Ishikawa (cell line): ENCODE measurements around the gene TLR3.

Experiments
- CEBPB ChIP-seq: IDR thresholded peaks from 2 replicates; pipeline ENCODE4 v1.6.1; 2012
- CREB1 ChIP-seq: IDR thresholded peaks from 2 replicates; pipeline ENCODE4 v1.6.1; 2012; ENCODE audit warnings: low read depth
- EGR1 ChIP-seq: IDR thresholded peaks from 2 replicates; pipeline ENCODE4 v1.6.1; 2012
- EP300 ChIP-seq: IDR thresholded peaks from 2 replicates; pipeline ENCODE4 v1.6.1; 2012; ENCODE audit warnings: borderline replicate concordance
- FOXM1 ChIP-seq: IDR thresholded peaks from 2 replicates; pipeline ENCODE4 v1.6.1; 2012; ENCODE audit warnings: low read depth, borderline replicate concordance
- NFIC ChIP-seq: IDR thresholded peaks from 2 replicates; pipeline ENCODE4 v1.6.1; 2012
- RAD21 ChIP-seq: IDR thresholded peaks from 2 replicates; pipeline ENCODE4 v1.6.1; 2012; ENCODE audit warnings: low read depth
- TAF1 ChIP-seq: IDR thresholded peaks from 2 replicates; pipeline ENCODE4 v1.6.1; 2012; ENCODE audit warnings: low read depth, mild to moderate bottlenecking
- TCF12 ChIP-seq: IDR thresholded peaks from 2 replicates; pipeline ENCODE4 v1.6.1; 2012; ENCODE audit warnings: low read depth
- TEAD4 ChIP-seq: IDR thresholded peaks from 2 replicates; pipeline ENCODE4 v1.6.1; 2012
- YY1 ChIP-seq: IDR thresholded peaks from 2 replicates; pipeline ENCODE4 v1.6.1; 2012; ENCODE audit warnings: low read depth
- ZBTB7A ChIP-seq: IDR thresholded peaks from 2 replicates; pipeline ENCODE4 v1.6.1; 2012; ENCODE audit warnings: low read depth
- TF ChIP-seq, protein P1 (sequence below): IDR thresholded peaks from 2 replicates; pipeline ENCODE4 v1.6.1; 2012
- TF ChIP-seq, protein P2 (sequence below): IDR thresholded peaks from 2 replicates; pipeline ENCODE4 v1.6.1; 2012
- TF ChIP-seq, protein P3 (sequence below): IDR thresholded peaks from 2 replicates; pipeline ENCODE4 v1.6.1; 2012; ENCODE audit warnings: low read depth, mild to moderate bottlenecking

TLR3 gene

DNA sequence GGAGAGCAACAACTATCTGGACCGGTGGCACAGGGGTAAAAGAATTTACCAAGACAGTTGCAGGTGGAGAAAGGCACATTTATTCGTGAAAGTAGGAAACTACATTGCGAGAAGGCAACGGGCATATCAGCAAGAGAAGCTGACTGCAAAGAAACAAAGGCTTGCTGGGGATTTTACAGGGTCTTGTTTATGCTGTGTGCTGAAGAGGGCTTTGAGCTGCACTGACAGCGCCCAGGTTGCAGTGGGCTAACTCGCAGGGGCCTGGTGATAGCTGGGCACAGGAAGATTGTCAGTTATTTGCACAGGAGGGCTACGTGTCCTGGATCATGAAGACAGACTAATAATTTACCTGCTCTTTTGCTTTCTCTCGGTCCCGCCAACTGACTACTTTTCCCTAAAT, 10.7 kb downstream of the TLR3 start:
- TF ChIP-seq RAD21, result no peak
- TF ChIP-seq, protein P1, sequence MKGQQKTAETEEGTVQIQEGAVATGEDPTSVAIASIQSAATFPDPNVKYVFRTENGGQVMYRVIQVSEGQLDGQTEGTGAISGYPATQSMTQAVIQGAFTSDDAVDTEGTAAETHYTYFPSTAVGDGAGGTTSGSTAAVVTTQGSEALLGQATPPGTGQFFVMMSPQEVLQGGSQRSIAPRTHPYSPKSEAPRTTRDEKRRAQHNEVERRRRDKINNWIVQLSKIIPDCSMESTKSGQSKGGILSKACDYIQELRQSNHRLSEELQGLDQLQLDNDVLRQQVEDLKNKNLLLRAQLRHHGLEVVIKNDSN, result no peak
- TF ChIP-seq FOXM1, result no peak
- no peak for TF ChIP-seq TAF1
- no peak for TF ChIP-seq TEAD4
- TF ChIP-seq NFIC, result no peak
- TF ChIP-seq, protein P2, sequence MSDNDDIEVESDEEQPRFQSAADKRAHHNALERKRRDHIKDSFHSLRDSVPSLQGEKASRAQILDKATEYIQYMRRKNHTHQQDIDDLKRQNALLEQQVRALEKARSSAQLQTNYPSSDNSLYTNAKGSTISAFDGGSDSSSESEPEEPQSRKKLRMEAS, result no peak
- TF ChIP-seq EP300, result no peak
- TF ChIP-seq TCF12, result no peak
- TF ChIP-seq, protein P3, sequence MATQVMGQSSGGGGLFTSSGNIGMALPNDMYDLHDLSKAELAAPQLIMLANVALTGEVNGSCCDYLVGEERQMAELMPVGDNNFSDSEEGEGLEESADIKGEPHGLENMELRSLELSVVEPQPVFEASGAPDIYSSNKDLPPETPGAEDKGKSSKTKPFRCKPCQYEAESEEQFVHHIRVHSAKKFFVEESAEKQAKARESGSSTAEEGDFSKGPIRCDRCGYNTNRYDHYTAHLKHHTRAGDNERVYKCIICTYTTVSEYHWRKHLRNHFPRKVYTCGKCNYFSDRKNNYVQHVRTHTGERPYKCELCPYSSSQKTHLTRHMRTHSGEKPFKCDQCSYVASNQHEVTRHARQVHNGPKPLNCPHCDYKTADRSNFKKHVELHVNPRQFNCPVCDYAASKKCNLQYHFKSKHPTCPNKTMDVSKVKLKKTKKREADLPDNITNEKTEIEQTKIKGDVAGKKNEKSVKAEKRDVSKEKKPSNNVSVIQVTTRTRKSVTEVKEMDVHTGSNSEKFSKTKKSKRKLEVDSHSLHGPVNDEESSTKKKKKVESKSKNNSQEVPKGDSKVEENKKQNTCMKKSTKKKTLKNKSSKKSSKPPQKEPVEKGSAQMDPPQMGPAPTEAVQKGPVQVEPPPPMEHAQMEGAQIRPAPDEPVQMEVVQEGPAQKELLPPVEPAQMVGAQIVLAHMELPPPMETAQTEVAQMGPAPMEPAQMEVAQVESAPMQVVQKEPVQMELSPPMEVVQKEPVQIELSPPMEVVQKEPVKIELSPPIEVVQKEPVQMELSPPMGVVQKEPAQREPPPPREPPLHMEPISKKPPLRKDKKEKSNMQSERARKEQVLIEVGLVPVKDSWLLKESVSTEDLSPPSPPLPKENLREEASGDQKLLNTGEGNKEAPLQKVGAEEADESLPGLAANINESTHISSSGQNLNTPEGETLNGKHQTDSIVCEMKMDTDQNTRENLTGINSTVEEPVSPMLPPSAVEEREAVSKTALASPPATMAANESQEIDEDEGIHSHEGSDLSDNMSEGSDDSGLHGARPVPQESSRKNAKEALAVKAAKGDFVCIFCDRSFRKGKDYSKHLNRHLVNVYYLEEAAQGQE, result no peak

DNA sequence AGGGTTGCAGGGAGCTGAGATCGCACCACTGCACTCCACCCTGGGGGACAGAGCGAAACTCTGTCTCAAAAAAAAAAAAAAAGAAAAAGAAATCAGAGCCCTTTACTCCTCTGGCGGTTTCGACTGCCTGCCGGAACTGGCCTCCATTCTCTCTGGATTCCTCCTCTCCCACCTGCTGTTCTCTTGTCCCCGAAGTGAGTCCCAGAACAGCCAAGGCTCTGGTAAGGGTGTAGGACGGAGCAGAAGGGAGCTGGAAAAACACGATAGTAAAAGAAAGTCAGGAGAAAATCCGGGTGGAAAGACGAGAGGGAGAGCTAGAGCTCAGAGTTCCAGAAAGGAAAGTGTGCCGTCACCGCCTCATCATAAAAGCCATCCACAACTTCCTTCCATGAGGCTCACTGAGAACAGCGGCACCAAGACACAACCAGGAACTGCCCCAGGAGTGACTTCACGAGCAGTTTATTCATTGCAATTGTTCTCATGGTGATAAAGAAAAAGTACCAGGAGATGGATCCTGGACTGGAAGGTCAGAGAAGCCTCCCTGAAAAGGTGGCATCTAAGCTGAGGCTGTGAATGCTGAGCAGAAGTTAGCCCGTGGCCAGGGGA, 12.3 kb downstream of the TLR3 start:
- no peak for TF ChIP-seq TAF1
- TF ChIP-seq FOXM1, result no peak
- no peak for TF ChIP-seq CREB1
- TF ChIP-seq, protein P3, result no peak
- TF ChIP-seq RAD21, result no peak
- no peak for TF ChIP-seq ZBTB7A
- TF ChIP-seq CEBPB, result no peak
- no peak for TF ChIP-seq NFIC
- no peak for TF ChIP-seq EGR1

DNA sequence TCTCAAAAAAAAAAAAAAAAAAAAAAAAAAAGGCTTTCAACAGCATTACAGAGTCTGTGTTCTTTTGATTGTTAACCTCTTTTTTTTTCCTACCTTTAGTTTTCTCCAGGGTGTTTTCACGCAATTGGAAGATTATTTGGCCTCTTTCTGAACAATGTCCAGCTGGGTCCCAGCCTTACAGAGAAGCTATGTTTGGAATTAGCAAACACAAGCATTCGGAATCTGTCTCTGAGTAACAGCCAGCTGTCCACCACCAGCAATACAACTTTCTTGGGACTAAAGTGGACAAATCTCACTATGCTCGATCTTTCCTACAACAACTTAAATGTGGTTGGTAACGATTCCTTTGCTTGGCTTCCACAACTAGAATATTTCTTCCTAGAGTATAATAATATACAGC, 13.3 kb downstream of the TLR3 start:
- no peak for TF ChIP-seq CREB1
- TF ChIP-seq, protein P2, result no peak
- no peak for TF ChIP-seq TEAD4
- TF ChIP-seq TAF1, result no peak
- TF ChIP-seq NFIC, result no peak
- TF ChIP-seq EGR1, result no peak
- TF ChIP-seq TCF12, result no peak

DNA sequence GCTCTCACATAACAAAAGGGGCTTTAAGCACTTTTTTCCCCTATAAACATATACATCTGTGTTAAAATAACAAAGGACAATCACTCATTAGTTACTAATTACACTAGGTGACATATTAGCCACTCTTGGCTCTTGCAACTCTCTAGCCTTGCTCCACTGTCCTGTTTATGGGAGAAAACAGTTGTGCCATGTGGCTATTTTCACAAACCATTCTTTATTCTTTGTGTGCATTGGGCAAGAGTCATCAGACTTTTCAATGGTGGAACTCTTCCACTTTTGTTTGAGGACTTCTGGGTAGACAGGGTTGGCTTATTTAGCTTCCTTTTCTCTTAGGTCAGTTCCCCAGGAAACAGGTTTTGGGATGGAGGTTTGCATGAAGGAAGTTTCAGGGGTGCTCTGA, 19.6 kb downstream of the TLR3 start:
- TF ChIP-seq EGR1, result no peak
- no peak for TF ChIP-seq TAF1
- no peak for TF ChIP-seq ZBTB7A
- TF ChIP-seq, protein P2, result no peak
- TF ChIP-seq, protein P3, result no peak
- TF ChIP-seq NFIC, result no peak
- TF ChIP-seq CEBPB, result no peak
- TF ChIP-seq, protein P1, result no peak
- no peak for TF ChIP-seq TCF12
- TF ChIP-seq TEAD4, result no peak
- TF ChIP-seq FOXM1, result no peak
- no peak for TF ChIP-seq EP300
- no peak for TF ChIP-seq CREB1
- TF ChIP-seq YY1, result no peak
- no peak for TF ChIP-seq RAD21
